Stimulated activated CD4-positive, alpha-beta T cell treated with anti-CD3 and anti-CD28 coated beads, TNF-alpha, amount 100 ng/mL, for 1 hour (primary cell): ENCODE data around the gene DXO.

Experiments
- DNase-seq, 3 donors: peaks; one replicate each; pipeline ENCODE4 v3.0.0-alpha.2; 2020; ENCODE audit warnings: low read depth in 3 of 3, low spot score in 1 of 3

Gene DXO

GRCh38 chr6:31930962-31931361 is 41.0 kb downstream of the DXO start:
- DNase-seq = no peak

GRCh38 chr6:31928672-31928939 is 43.3 kb downstream of the DXO start:
- no peak for DNase-seq

GRCh38 chr6:31927863-31928671 is 43.9 kb downstream of the DXO start:
- no peak for DNase-seq

DNA sequence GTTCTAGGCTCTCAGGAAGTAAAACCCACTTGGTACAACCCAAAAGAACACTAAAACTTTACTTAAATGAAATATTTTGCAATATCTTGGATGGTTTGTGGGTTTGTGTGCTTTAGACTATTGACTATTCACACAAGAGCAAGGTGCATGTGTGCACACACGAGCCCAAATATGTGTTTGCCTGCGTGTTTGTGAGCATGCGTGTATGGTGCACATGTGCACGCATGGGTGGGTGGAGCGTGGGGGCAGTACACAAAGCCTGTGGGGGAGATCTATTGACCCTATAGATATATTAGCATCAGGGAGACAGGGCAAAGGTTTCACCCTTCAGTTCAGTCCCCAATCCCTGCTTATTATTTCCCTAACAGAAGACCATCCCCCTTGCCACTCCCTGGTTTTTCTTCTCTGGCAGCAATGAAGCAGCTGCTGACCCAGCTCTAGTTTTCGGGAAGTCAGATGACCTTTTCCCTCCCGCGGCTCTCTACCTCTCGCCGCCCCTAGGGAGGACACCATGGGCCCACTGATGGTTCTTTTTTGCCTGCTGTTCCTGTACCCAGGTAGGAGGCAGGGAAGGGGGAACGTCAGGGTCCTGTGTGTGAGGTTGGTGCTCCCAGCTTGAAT is 44.6 kb downstream of the DXO start, which contains the start of gene C2:
Gene C2 (plus strand): TSS at position 476 of the 621 bp plus-strand sequence. CDS start 36 bp downstream, at position 512.
- no peak for DNase-seq

DNA sequence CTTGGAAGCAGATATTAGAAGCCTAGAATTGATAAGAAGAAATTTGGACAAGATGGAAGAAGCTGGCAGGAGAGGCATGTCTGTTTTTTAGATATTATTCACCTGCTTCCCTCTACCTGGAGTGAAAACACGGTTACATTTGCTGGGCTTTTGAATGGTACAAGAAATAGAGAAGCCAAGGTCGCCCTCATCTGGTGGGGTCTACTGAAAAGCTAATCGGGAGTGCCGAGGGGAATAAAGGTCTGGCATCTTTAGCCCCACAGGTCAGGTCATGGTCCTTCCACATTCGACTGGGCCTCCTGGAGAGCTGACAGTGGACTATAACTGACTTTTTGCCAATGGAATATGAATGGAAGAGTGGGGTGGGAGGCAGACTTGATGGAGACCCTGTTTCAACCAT is 49.0 kb downstream of the DXO start:
- no peak for DNase-seq

DNA sequence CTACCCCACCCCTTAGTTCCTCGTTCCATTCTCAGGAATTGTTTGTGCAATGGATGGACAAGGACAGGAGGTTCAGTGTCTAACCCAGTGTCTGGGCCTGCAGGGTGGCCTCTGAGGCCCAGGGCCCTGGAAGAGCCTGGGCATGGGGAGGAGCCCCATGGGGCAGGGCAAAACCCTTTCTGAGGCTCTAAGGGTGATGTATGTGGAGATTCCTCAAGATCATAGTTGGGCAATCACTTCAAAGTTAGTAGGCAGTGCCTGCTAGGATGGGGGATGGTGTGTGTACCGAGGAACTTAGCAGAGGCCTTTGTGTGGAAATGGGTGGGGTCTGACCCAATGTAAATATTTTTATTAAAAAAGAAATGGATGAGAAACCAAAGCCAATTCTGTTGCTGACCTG is 51.1 kb downstream of the DXO start:
- DNase-seq = no peak
